GM18502 (cell line): ENCODE results near the gene TEPSIN.

ENCODE experiments used
- ATAC-seq: cut with Tn5 transposase; IDR thresholded peaks from one replicate; pipeline ENCODE4 v1.9.1; 2021; ENCODE audit warnings: mild to moderate bottlenecking; ENCODE audit not compliant: unreplicated experiment, poor library complexity

TEPSIN gene

GRCh38 chr17:81200695-81201580, 37.9 kb downstream of the TEPSIN start:
- no peak for ATAC-seq

DNA sequence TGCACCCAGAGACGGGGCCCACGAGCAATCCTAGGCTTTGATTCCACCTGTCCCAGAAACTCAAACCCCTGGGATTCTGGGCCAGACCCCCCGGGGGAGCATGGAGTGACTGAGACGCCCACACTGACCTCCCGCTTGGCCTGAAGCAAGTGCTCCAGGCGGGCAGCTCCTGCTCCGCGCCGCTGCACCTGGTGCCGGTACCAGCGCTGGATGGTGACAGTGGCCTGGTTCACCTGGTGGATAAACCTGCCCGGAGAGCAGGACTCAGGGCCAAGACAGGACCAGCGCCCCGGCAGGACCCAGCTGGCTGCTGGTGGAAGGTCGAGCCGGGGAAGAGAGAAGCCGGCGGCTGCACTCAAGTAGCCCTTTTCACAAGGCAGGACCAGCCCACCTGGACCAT, 38.7 kb downstream of the TEPSIN start:
- no peak for ATAC-seq

DNA sequence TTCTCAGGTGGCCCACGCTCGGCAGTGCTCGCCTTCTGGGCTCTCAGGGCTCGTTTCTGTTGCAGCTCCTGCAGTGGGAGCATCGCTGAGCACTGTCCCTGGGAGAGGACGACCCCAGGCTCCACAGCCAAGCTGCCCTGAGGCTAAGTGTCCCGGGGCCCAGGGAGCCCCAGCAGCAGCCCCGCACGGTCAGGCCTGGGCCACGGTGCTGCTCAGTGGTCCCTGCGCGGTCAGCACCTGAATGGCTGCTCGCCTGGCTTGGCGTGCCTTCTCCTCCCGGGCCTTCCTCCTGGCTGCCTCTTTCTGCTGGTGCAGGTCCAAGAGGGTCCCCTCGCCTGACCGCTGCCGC, 39.4 kb downstream of the TEPSIN start:
- no peak for ATAC-seq

GRCh38 chr17:81198826-81199481, 39.9 kb downstream of the TEPSIN start:
- no peak for ATAC-seq

GRCh38 chr17:81197831-81198490, 40.9 kb downstream of the TEPSIN start:
- ATAC-seq, result no peak

DNA sequence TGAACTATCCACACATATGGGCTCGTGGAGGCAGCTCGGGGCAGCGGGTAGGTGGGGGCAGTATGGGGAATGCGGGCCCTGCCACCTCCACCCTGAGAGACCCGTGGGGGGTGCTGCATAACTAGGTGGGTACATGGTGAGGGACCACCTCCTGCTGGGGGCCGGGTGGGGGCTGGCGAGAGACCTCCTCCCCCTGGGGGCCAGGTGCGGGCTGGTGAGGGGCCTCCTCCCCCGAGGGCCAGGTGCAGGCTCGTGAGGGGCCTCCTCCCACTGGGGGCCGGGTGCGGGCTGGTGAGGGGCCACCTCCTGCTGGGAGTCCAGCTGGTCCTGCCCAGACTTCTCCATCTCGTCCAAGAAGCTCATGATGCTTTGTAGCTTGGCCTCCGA, 41.5 kb downstream of the TEPSIN start:
- no peak for ATAC-seq

DNA sequence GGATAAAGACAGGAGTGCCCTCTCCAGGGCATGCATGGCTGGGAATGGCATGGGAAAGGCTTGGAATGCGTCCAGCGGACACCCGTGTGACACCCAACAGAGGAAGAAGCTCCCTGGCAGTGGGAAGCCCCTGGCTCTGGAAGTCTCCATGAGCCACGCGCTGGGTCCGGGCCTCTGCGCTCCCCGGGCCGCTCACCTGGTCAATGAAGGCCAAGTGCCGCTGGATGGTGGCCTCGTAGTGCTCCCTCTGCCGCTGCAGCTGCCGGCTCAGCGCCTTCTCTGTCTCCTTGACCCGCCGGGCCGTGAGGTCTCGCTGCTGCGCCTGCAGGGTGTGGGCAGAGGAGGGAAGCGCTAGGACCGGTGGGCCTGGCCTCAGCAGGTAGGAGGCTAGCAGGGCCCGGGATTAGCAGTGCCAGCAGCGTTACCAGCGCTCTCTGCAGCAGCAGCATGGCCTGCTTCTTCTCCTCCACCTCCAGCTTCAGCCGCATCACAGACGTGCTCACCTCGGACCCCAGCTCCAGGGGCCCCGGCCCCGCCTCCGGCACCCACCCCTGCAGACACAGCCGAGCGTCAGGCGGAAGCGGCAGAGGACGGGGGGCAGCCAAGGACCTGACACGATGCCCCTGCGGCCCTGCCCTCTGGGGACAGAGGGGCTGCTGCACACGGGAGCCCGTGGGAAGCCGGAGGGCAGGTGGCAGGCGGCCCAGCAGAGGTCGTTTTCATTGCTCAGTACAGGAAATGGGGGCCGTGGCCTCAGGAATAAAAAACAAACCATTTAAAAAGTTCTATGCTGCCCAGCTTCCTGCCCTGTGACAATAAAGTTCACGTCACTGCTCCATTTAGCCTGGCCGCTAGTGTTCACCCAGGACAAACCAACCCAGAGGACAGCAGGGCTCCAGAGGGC, 42.1 kb downstream of the TEPSIN start:
- no peak for ATAC-seq

- no peak for ATAC-seq
These were observed 42.8 kb downstream of the TEPSIN start for GRCh38 chr17:81195941-81196495.

GRCh38 chr17:81194941-81195901, 43.6 kb downstream of the TEPSIN start:
- ATAC-seq, result no peak

DNA sequence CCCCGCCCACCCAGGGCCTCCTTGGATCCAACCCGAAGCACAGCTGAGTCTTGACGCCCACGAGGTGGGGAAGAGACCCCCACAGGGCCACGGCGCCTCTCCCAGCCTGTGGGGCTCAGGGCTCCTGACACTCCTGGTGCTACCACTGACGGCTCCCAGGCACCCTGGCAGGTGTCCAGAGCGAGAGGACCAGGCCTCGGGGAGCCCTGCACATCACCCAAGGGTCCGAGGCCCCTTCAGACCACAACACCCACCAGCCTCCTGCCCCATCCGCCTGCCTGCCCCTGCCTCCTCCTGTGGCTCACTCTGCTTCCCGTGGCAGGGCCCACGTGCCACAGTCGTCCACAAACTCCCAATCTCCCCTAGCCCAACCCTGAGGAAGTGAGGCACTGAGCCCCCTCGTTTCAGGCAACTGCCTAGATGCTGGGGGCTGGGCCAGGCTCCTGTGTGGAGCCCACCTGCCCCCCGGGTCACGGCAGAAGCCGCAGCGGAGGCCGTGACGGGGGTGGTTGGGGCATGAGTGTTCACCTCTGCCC, 44.6 kb downstream of the TEPSIN start:
- no peak for ATAC-seq

GRCh38 chr17:81193470-81194224, 45.2 kb downstream of the TEPSIN start:
- no peak for ATAC-seq

DNA sequence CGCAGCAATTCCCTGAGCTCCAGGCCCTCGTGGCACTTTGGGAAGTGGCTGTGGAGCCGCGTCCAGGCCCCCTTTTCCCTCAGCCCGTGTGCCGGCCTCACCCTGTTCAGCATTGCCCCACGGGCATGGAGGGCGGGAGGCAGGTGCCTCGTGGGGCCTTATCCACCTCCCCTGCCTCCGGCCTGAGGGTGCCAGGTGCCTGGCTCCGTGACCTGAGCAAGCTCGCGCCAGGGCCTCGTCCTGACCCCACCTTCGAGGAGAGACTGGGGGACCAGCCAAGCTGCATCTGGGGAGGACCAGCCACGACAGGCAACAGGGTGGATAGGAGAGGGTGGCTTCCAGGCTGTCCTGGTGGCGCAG, 45.8 kb downstream of the TEPSIN start:
- ATAC-seq, result no peak

- no peak for ATAC-seq
These were observed 46.3 kb downstream of the TEPSIN start for GRCh38 chr17:81192386-81193050.

- no peak for ATAC-seq
These were observed 47.2 kb downstream of the TEPSIN start for GRCh38 chr17:81191646-81192045.

- no peak for ATAC-seq
These were observed 47.7 kb downstream of the TEPSIN start for GRCh38 chr17:81191116-81191515.

DNA sequence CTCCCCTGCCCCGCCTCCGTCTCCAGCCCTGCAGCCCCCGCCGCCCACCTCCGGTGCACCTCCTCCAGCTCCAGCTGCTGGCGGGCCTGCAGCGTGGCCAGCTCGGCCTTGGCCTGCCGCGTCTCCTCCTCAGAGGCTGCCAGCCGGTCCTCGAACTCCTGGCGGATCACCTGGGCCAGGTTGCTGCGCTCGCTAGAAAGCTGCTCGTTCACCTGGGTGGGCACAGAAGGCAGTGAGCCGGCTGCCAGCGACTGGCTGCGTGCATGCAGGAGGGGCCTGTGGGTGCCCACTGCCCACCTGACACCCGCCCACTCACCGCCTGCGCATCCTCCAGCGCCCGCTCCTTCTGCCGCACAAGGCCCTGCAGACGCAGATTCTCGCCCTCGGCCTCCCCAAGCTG, 48.3 kb downstream of the TEPSIN start:
- ATAC-seq, result no peak

GRCh38 chr17:81189670-81190530, 49.0 kb downstream of the TEPSIN start:
- ATAC-seq, result no peak
